Chondrocyte (in vitro differentiated cells): ENCODE measurements around the gene VASN. TPM values are rescaled to one million over a fixed set of nuclear protein-coding genes. Genes with fewer than 3 reads are reported as not detected.

ENCODE experiments used
- DNase-seq: peaks from one replicate; pipeline ENCODE4 v3.0.0; 2021; ENCODE audit warnings: mixed read lengths, low spot score
- H3K27ac Mint-ChIP-seq: one replicate; pipeline ENCODE4 v1.8.0; 2021; ENCODE audit warnings: mild to moderate bottlenecking, moderate library complexity, mixed read lengths; ENCODE audit not compliant: unreplicated experiment
- H3K27me3 Mint-ChIP-seq: 2 replicates; pipeline ENCODE4 v1.8.0; 2021; ENCODE audit warnings: low read depth, mixed read lengths
- H3K36me3 Mint-ChIP-seq: 2 replicates; pipeline ENCODE4 v1.8.0; 2021; ENCODE audit warnings: low read depth, mixed read lengths
- H3K4me1 Mint-ChIP-seq: 2 replicates; pipeline ENCODE4 v1.8.0; 2021; ENCODE audit warnings: low read depth, mild to moderate bottlenecking, mixed read lengths
- H3K4me3 Mint-ChIP-seq: one replicate; pipeline ENCODE4 v1.8.0; 2021; ENCODE audit warnings: mild to moderate bottlenecking, moderate library complexity, mixed read lengths; ENCODE audit not compliant: unreplicated experiment
- H3K9me3 Mint-ChIP-seq: 2 replicates; pipeline ENCODE4 v1.8.0; 2021; ENCODE audit warnings: low read depth, mixed read lengths
- CTCF ChIP-seq: fragments of 200-600 bp; sonication (generic); IDR thresholded peaks from 2 replicates; pipeline ENCODE4 v1.5.0; 2021; ENCODE audit warnings: antibody characterized with exemption, mild to moderate bottlenecking, moderate library complexity
- total RNA-seq: library from RNA; stranded (reverse); gene quantifications from 3 replicates; pipeline ENCODE4 v1.2.1, GENCODE V29; 2021

VASN gene
- total RNA-seq, 1 donor from 2014 or later, result 82.0 TPM

- H3K9me3 Mint-ChIP-seq, result no peaks in the 10 kb centered on the region
- no peak for DNase-seq
- H3K36me3 Mint-ChIP-seq, result peaks cover 1% of the 10 kb centered on the region
- H3K4me1 Mint-ChIP-seq, result no peaks in the 10 kb centered on the region
- TF ChIP-seq CTCF, result no peak
- no peak overlapping the region for H3K27ac Mint-ChIP-seq
- H3K27me3 Mint-ChIP-seq, result no peaks in the 10 kb centered on the region
- H3K4me3 Mint-ChIP-seq, result no peak overlapping the region
These were observed 11.7 kb upstream of the VASN start for GRCh38 chr16:4359914-4360313.

- H3K4me3 Mint-ChIP-seq, result no peak overlapping the region
- no peaks in the 10 kb centered on the region for H3K4me1 Mint-ChIP-seq
- H3K27ac Mint-ChIP-seq, result no peak overlapping the region
- peaks cover 1% of the 10 kb centered on the region for H3K36me3 Mint-ChIP-seq
- no peak for TF ChIP-seq CTCF
- H3K9me3 Mint-ChIP-seq, result no peaks in the 10 kb centered on the region
- no peaks in the 10 kb centered on the region for H3K27me3 Mint-ChIP-seq
- DNase-seq, result no peak
These were observed 11.1 kb upstream of the VASN start for GRCh38 chr16:4360538-4361021.

- no peaks in the 10 kb centered on the region for H3K4me1 Mint-ChIP-seq
- H3K27me3 Mint-ChIP-seq, result no peaks in the 10 kb centered on the region
- no peaks in the 10 kb centered on the region for H3K9me3 Mint-ChIP-seq
- peaks cover 1% of the 10 kb centered on the region for H3K36me3 Mint-ChIP-seq
- TF ChIP-seq CTCF, result no peak
- no peak overlapping the region for H3K27ac Mint-ChIP-seq
- DNase-seq, result no peak
- no peak overlapping the region for H3K4me3 Mint-ChIP-seq
These were observed 10.4 kb upstream of the VASN start for GRCh38 chr16:4361033-4361943.

- no peaks in the 10 kb centered on the region for H3K9me3 Mint-ChIP-seq
- H3K4me1 Mint-ChIP-seq, result no peaks in the 10 kb centered on the region
- H3K27ac Mint-ChIP-seq, result no peak overlapping the region
- no peaks in the 10 kb centered on the region for H3K27me3 Mint-ChIP-seq
- TF ChIP-seq CTCF, result no peak
- H3K36me3 Mint-ChIP-seq, result peaks cover 1% of the 10 kb centered on the region
- no peak for DNase-seq
- no peak overlapping the region for H3K4me3 Mint-ChIP-seq
These were observed 9.7 kb upstream of the VASN start for GRCh38 chr16:4361944-4362311.

GRCh38 chr16:4362476-4363135 lies 9.0 kb upstream of the VASN start:
- no peak overlapping the region for H3K4me3 Mint-ChIP-seq
- DNase-seq, result no peak
- TF ChIP-seq CTCF, result no peak
- H3K9me3 Mint-ChIP-seq, result no peaks in the 10 kb centered on the region
- H3K27ac Mint-ChIP-seq, result peak overlapping the region; percentile 12
- H3K36me3 Mint-ChIP-seq, result peaks cover 1% of the 10 kb centered on the region
- H3K4me1 Mint-ChIP-seq, result no peaks in the 10 kb centered on the region
- no peaks in the 10 kb centered on the region for H3K27me3 Mint-ChIP-seq
